Endothelial cell of umbilical vein (primary cell): ENCODE results near the gene PRR11. TPM values are rescaled to one million over a fixed set of nuclear protein-coding genes. Genes with fewer than 3 reads are reported as not detected.

Source experiments
- BruUV-seq: library from RNA; stranded (reverse); fragments of 400-500 nt; replicated peaks from 2 replicates; lab custom pipeline; 2021; lab: Mats Ljungman, UMichigan
- CTCF ChIA-PET: fragments of 300-600, 350-600 bp; sonication (Branson Sonifier 250); formaldehyde crosslinking; loops from one replicate; lab custom pipeline; 2021; ENCODE audit warnings: antibody characterized with exemption, inconsistent platforms; lab: Charles Lee
- POLR2A ChIA-PET: fragments of 300-600, 350-600 bp; sonication (Branson Sonifier 250); formaldehyde crosslinking; loops from one replicate; lab custom pipeline; 2021; ENCODE audit warnings: antibody characterized with exemption, inconsistent platforms; lab: Charles Lee
- DNase-seq: peaks from one replicate; pipeline ENCODE4 v3.0.0-alpha.2; 2011; ENCODE audit warnings: low read depth, low spot score
- FAIRE-seq: peaks from 2 replicates; lab custom pipeline; 2011; peaks lifted over from hg19 to GRCh38; lab: Jason Lieb, UNC
- H2AFZ ChIP-seq: 2 replicates; pipeline ENCODE4 v1.6.0; 2012; ENCODE audit warnings: low read depth, low read length, control low read depth, inconsistent platforms
- H3K27ac ChIP-seq: 2 replicates; pipeline ENCODE4 v1.5.1; 2011; ENCODE audit warnings: low read depth, mild to moderate bottlenecking, control low read depth, low read length, moderate library complexity; ENCODE audit not compliant: insufficient read depth
- H3K27me3 ChIP-seq, 2 experiments: 2 replicates each; pipeline versions ENCODE4 v1.6.0 to v1.6.1; 2011; ENCODE audit warnings: low read length in 2 of 2, mixed read lengths in 1 of 2; ENCODE audit not compliant: control insufficient read depth in 2 of 2, insufficient read depth in 2 of 2
- H3K36me3 ChIP-seq, 2 experiments: 2 replicates in 1 of 2; 3 replicates in 1 of 2; pipeline ENCODE4 v1.5.1; 2011; ENCODE audit warnings: low read length in 2 of 2, mild to moderate bottlenecking in 1 of 2, moderate library complexity in 1 of 2; ENCODE audit not compliant: control insufficient read depth in 2 of 2, insufficient read depth in 2 of 2; ENCODE audit errors: extremely low read depth in 1 of 2
- H3K4me1 ChIP-seq: 3 replicates; pipeline ENCODE4 v1.5.1; 2011; ENCODE audit warnings: mild to moderate bottlenecking, low read length; ENCODE audit not compliant: control insufficient read depth, insufficient read depth; ENCODE audit errors: extremely low read depth
- H3K4me2 ChIP-seq: 2 replicates; pipeline ENCODE4 v1.6.1; 2011; ENCODE audit warnings: low read length, control low read depth, mixed read lengths; ENCODE audit not compliant: insufficient read depth
- H3K4me3 ChIP-seq, 3 experiments: fragments of 200-600 bp in 1 of 3; sonication (generic), shearing (Covaris generic) in 1 of 3; replicated peaks in 1 of 3; 2 replicates each; pipeline ENCODE4 v1.5.1; 2011 to 2016; ENCODE audit warnings: control low read depth in 3 of 3, low read length in 3 of 3, mild to moderate bottlenecking in 2 of 3, inconsistent platforms in 1 of 3, low read depth in 1 of 3, moderate library complexity in 1 of 3; ENCODE audit not compliant: insufficient read depth in 1 of 3
- H3K79me2 ChIP-seq: 2 replicates; pipeline ENCODE4 v1.6.0; 2012; ENCODE audit warnings: low read length, inconsistent platforms; ENCODE audit not compliant: control insufficient read depth, insufficient read depth
- H3K9ac ChIP-seq: replicated peaks from 2 replicates; pipeline ENCODE3; 2011; ENCODE audit warnings: low read length, control low read depth; ENCODE audit not compliant: insufficient read depth; ENCODE audit errors: extremely low read depth
- H3K9me1 ChIP-seq: replicated peaks from 3 replicates; pipeline ENCODE4 v1.6.0; 2011; ENCODE audit warnings: mild to moderate bottlenecking, low read length; ENCODE audit not compliant: control insufficient read depth, insufficient read depth; ENCODE audit errors: extremely low read depth
- H3K9me3 ChIP-seq: replicated peaks from 2 replicates; pipeline ENCODE4 v1.5.1; 2012; ENCODE audit warnings: low read length, inconsistent platforms; ENCODE audit not compliant: control insufficient read depth, insufficient read depth
- H4K20me1 ChIP-seq: replicated peaks from 2 replicates; pipeline ENCODE3; 2011; ENCODE audit warnings: mild to moderate bottlenecking, low read length; ENCODE audit not compliant: control insufficient read depth, insufficient read depth; ENCODE audit errors: extremely low read depth
- CTCF ChIP-seq, 2 donors: IDR thresholded peaks; 1 replicate in 1 of 2; 2 replicates in 1 of 2; pipeline ENCODE4 v1.5.1; 2011; ENCODE audit warnings: low read length in 2 of 2, mild to moderate bottlenecking in 2 of 2, moderate library complexity in 2 of 2, control low read depth in 1 of 2, inconsistent platforms in 1 of 2, low read depth in 1 of 2; ENCODE audit not compliant: insufficient read depth in 1 of 2; ENCODE audit errors: extremely low read depth in 1 of 2
- EZH2 ChIP-seq: IDR thresholded peaks from 2 replicates; pipeline ENCODE4 v1.6.1; 2012; ENCODE audit warnings: borderline replicate concordance, low read depth, mild to moderate bottlenecking, moderate library complexity, low read length, inconsistent platforms; ENCODE audit not compliant: severe bottlenecking
- FOS ChIP-seq: IDR thresholded peaks from 2 replicates; pipeline ENCODE4 v1.6.1; 2011; ENCODE audit warnings: mild to moderate bottlenecking, low read length, moderate library complexity, borderline replicate concordance; ENCODE audit not compliant: insufficient read depth
- GATA2 ChIP-seq: IDR thresholded peaks from 2 replicates; pipeline ENCODE4 v1.7.0; 2011; ENCODE audit warnings: low read depth, mild to moderate bottlenecking, moderate library complexity, mixed read lengths, low read length; ENCODE audit not compliant: insufficient read length, insufficient read depth
- JUN ChIP-seq: IDR thresholded peaks from 2 replicates; pipeline ENCODE4 v1.6.1; 2011; ENCODE audit warnings: borderline replicate concordance, low read depth; ENCODE audit not compliant: insufficient read length, insufficient read depth
- MAX ChIP-seq: IDR thresholded peaks from 2 replicates; pipeline ENCODE4 v1.6.1; 2011; ENCODE audit not compliant: insufficient read depth, insufficient read length
- MYC ChIP-seq: IDR thresholded peaks from one replicate; pipeline ENCODE4 v1.6.1; 2011; ENCODE audit warnings: mild to moderate bottlenecking, low read depth, low read length
- POLR2A ChIP-seq: IDR thresholded peaks from 2 replicates; pipeline ENCODE4 v1.6.1; 2012; ENCODE audit warnings: low read depth, mild to moderate bottlenecking, control low read depth, low read length
- POLR2AphosphoS5 ChIP-seq: IDR thresholded peaks from 2 replicates; pipeline ENCODE4 v1.6.1; 2012; ENCODE audit warnings: low read depth, mild to moderate bottlenecking, control low read depth, low read length, moderate library complexity; ENCODE audit not compliant: insufficient read depth
- dilution Hi-C: fragments of 300-500 bp; cut with MboI; formaldehyde crosslinking; loops from one replicate; pipeline ENCODE4 v1.15.0; 2019; ENCODE audit warnings: low sequenced_read_pairs; ENCODE audit not compliant: extremely low pct_ligation_motif_present
- intact Hi-C: fragments of 100-400 bp; cut with micrococcal nuclease; formaldehyde crosslinking; loops from one replicate; pipeline ENCODE4 v1.10.0; 2022
- polyA plus RNA-seq, 4 experiments: library from polyadenylated mRNA; depleted of rRNA in 3 of 4; stranded (reverse) in 3 of 4; unstranded in 1 of 4; fragments of >200 nt; gene quantifications; 2 replicates each; pipeline versions ENCODE4 v1.2.1 to v1.2.3, GENCODE V29; 2011 to 2012; ENCODE audit warnings: missing spikeins in 1 of 4
- total RNA-seq: library from RNA; stranded (reverse); gene quantifications from 2 replicates; pipeline ENCODE4 v1.2.3, GENCODE V29; 2021

The PRR11 gene
- total and polyA plus RNA-seq, 2 donors (not counting 3 experiments of a cell fraction or from before 2014, with no cell fraction given), result 28.8 to 86.3 TPM

DNA sequence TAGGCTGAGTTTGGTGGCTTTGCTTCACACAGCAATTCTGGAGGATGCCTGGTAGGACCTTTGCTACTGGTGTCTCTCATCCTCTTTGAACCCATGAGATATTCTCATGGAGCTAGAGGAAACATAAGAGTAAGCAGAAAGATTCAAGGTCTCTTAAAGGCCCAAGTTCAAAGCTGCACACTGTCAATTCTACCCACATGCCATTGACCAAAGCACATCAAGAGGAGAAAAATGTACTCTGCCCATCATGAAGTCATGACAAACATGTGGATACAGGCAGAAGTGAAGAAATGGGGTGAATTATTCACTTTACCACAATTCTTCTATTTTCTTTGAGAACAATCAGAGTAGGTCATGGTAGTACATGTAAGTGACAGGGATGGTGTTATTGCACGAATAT lies 13.7 kb upstream of the PRR11 start:
- H3K27me3 ChIP-seq, result no peaks in the 10 kb centered on the region
- DNase-seq (no peak), FAIRE-seq (no peak)
- no peaks in the 10 kb centered on the region for H3K4me1 ChIP-seq
- no peaks in the 10 kb centered on the region for H3K9me1 ChIP-seq
- no peak overlapping the region for H3K4me2 ChIP-seq
- dilution Hi-C loops, result no loop called here
- H3K9ac ChIP-seq, result no peak overlapping the region
- ChIA-PET POLR2A (no interaction called here), CTCF (no interaction called here)
- no peaks in the 10 kb centered on the region for H3K9me3 ChIP-seq
- H3K79me2 ChIP-seq, result peaks cover 95% of the 10 kb centered on the region
- peaks cover 2% of the 10 kb centered on the region for H4K20me1 ChIP-seq
- TF ChIP-seq POLR2AphosphoS5, result no peak
- TF ChIP-seq CTCF (IDR thresholded peaks at IDR 0.05; ENCODE audit: extremely low read depth in 1 of 2, insufficient read depth in 1 of 2, low read depth in 1 of 2, low read length in 2 of 2), result no peak
- TF ChIP-seq GATA2, result no peak
- no peak for TF ChIP-seq MYC
- no peak for TF ChIP-seq JUN
- no peak for TF ChIP-seq EZH2
- no peak for TF ChIP-seq POLR2A
- no peak for TF ChIP-seq FOS
- TF ChIP-seq MAX, result no peak
- intact Hi-C loops, result no loop called here
- no TSS peak for BruUV-seq
- H3K27ac ChIP-seq, result no peak overlapping the region
- H2AFZ ChIP-seq, result no peak overlapping the region
- no peaks in the 10 kb centered on the region for H3K36me3 ChIP-seq
- no peak overlapping the region for H3K4me3 ChIP-seq
